CD1c-positive myeloid dendritic cell (primary cell): ENCODE results near the gene CLEC16A.

Source experiments
- DNase-seq: peaks from one replicate; pipeline ENCODE4 v3.0.0-alpha.2; 2016; ENCODE audit errors: extremely low spot score

Gene CLEC16A

GRCh38 chr16:11201498-11202259 is 257.3 kb downstream of the CLEC16A start:
- DNase-seq: peak; percentile 66

- no peak for DNase-seq
Observed at GRCh38 chr16:11202260-11203091, 258.1 kb downstream of the CLEC16A start.

- no peak for DNase-seq
Observed at GRCh38 chr16:11203111-11203623, 258.8 kb downstream of the CLEC16A start.

- DNase-seq: no peak
Observed at GRCh38 chr16:11204513-11205047, 260.2 kb downstream of the CLEC16A start.

- no peak for DNase-seq
Observed at GRCh38 chr16:11205065-11205699, 260.8 kb downstream of the CLEC16A start.

GRCh38 chr16:11205754-11206581 is 261.6 kb downstream of the CLEC16A start:
- peak; percentile 47 for DNase-seq

- DNase-seq: no peak
Observed at GRCh38 chr16:11207646-11208045, 263.3 kb downstream of the CLEC16A start.

- peak; percentile 79 for DNase-seq
Observed at GRCh38 chr16:11208916-11209665, 264.7 kb downstream of the CLEC16A start.

GRCh38 chr16:11210260-11210659 is 265.9 kb downstream of the CLEC16A start:
- no peak for DNase-seq

- DNase-seq: no peak
Observed at GRCh38 chr16:11211061-11211976, 267.0 kb downstream of the CLEC16A start.

- no peak for DNase-seq
Observed at GRCh38 chr16:11211977-11212797, 267.8 kb downstream of the CLEC16A start.

GRCh38 chr16:11212798-11213196 is 268.4 kb downstream of the CLEC16A start:
- no peak for DNase-seq

GRCh38 chr16:11213373-11213772 is 269.0 kb downstream of the CLEC16A start:
- DNase-seq: no peak

GRCh38 chr16:11213799-11214198 is 269.4 kb downstream of the CLEC16A start:
- no peak for DNase-seq

- DNase-seq: no peak
Observed at GRCh38 chr16:11215935-11216556, 271.7 kb downstream of the CLEC16A start.

GRCh38 chr16:11217651-11218603 is 273.6 kb downstream of the CLEC16A start:
- no peak for DNase-seq

GRCh38 chr16:11218604-11218962 is 274.2 kb downstream of the CLEC16A start:
- DNase-seq: no peak
